Measurements from ENCODE around the gene PDE9A. TPM values are rescaled to one million over a fixed set of nuclear protein-coding genes. Genes with fewer than 3 reads are reported as not detected.

The PDE9A gene
- total RNA-seq, 1 experiment from 2014 or later: 14.9 TPM

DNA sequence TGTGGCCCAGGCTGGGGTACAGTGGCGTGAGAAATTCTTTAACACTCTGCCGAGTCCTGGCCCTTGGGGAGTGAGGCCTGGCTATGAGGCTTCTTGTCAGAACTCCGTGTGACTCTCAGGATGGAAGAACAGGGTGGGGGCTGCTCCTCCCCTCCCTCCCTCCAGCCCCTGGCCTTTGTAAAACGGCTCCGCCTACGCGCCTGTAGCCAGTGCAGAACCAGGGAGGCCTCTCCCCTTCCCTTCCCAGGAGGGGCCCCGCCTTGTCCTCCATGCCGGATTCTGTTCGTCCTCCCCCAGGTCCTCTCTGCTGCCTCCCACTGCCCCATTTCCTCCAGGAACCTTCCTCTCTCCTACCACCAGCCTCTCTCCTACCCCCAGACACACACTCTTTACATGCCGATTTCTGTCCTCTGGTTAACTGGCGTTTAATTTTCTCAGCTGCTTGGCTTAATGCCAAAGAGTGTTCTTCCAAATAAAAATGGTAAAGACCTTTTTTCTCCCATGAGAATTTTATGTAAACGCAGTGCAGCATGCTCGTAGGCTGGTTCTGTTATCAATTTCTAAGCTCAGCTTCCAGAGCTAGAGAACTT lies 21.0 kb downstream of the PDE9A start:
- H3K9me3 ChIP-seq (replicated peaks): no peaks in the 10 kb centered on the region
- H3K27me3 ChIP-seq: no peaks in the 10 kb centered on the region
- H3K4me3 ChIP-seq: peak overlapping the region; percentile 38
- DNase-seq: peak; percentile 91 to 92
- H3K4me1 ChIP-seq: peaks cover 65% of the 10 kb centered on the region
- peak overlapping the region; percentile 97 for H3K27ac ChIP-seq
- no peaks in the 10 kb centered on the region for H3K36me3 ChIP-seq

- peaks cover 64% of the 10 kb centered on the region for H3K4me1 ChIP-seq
- H3K27ac ChIP-seq: no peak overlapping the region
- no peak overlapping the region for H3K4me3 ChIP-seq
- H3K27me3 ChIP-seq: no peaks in the 10 kb centered on the region
- no peak for DNase-seq
- no peaks in the 10 kb centered on the region for H3K9me3 ChIP-seq (replicated peaks)
- H3K36me3 ChIP-seq: no peaks in the 10 kb centered on the region
Measured at GRCh38 chr21:42675403-42675802, 22.0 kb downstream of the PDE9A start.

DNA sequence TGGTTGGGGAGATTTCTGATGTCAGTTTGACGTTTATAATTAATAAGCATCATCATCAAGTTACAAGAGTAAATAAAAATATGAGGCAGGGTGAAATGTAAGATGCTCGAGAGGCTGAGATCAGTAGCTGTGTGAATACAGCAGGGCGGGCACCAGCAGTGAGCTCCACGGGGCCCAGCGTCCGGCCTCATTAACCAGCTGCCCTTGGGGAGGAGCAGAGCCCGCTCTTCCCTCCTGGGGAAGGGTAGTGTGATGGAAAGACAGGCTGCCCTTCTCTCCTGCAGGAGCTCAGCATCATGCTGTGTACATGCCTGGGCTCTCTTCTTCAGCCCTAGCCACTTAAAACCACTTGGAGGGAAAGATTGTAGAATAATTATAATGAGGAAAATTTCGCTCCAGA lies 23.4 kb downstream of the PDE9A start:
- Histone ChIP-seq H3K27me3 (no peaks in the 10 kb centered on the region), H3K4me1 (peaks cover 50% of the 10 kb centered on the region), H3K36me3 (no peaks in the 10 kb centered on the region; the same call in 1 of the 2 replicates), H3K9me3 (replicated peaks) (no peaks in the 10 kb centered on the region), H3K27ac (no peak overlapping the region), H3K4me3 (no peak overlapping the region)
- DNase-seq: no peak

- peak overlapping the region; percentile 73 for H3K27ac ChIP-seq
- no peak overlapping the region for H3K4me3 ChIP-seq
- H3K4me1 ChIP-seq: peaks cover 41% of the 10 kb centered on the region
- H3K9me3 ChIP-seq (replicated peaks): no peaks in the 10 kb centered on the region
- DNase-seq: peak; percentile 94 to 98
- no peaks in the 10 kb centered on the region; the same call in 1 of the 2 replicates for H3K36me3 ChIP-seq
- H3K27me3 ChIP-seq: no peaks in the 10 kb centered on the region
Measured at GRCh38 chr21:42677339-42678321, 24.2 kb downstream of the PDE9A start.

DNA sequence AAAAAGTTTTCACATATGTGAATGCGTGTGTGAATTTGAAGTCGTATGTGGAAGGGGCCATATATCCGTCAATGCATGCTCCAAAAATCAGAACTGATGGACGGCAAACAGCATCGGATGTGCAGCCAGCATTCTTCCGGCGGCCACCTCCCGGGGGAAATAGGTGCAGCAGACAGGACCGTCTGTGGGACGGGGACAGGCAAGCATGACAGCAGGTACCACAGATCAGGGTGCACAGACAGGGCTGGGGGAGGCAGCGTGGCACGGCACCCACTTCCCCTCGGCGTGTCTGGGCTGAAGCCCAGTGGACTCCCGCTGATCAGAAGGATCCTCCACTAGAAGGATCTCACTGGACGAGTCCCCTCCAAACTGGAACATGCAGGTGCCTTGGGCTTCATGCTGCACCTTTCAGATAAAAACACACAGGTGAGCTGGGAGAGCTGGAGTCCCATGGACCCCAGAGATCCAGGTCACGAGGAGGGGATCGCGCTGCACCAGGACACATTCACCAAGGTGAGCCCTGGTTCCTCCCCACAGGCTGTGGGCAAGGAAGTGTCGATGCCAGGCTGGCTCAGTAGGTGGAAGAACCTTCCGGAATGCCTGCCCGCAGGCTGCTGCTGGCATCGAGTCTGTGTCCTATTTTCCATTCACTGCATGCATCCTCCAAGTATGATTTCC lies 25.3 kb downstream of the PDE9A start:
- DNase-seq: no peak
- Histone ChIP-seq H3K27ac (peak overlapping the region; percentile 73), H3K4me1 (peaks cover 32% of the 10 kb centered on the region), H3K4me3 (no peak overlapping the region), H3K9me3 (replicated peaks) (no peaks in the 10 kb centered on the region), H3K36me3 (no peaks in the 10 kb centered on the region; the same call in 1 of the 2 replicates), H3K27me3 (no peaks in the 10 kb centered on the region)

DNA sequence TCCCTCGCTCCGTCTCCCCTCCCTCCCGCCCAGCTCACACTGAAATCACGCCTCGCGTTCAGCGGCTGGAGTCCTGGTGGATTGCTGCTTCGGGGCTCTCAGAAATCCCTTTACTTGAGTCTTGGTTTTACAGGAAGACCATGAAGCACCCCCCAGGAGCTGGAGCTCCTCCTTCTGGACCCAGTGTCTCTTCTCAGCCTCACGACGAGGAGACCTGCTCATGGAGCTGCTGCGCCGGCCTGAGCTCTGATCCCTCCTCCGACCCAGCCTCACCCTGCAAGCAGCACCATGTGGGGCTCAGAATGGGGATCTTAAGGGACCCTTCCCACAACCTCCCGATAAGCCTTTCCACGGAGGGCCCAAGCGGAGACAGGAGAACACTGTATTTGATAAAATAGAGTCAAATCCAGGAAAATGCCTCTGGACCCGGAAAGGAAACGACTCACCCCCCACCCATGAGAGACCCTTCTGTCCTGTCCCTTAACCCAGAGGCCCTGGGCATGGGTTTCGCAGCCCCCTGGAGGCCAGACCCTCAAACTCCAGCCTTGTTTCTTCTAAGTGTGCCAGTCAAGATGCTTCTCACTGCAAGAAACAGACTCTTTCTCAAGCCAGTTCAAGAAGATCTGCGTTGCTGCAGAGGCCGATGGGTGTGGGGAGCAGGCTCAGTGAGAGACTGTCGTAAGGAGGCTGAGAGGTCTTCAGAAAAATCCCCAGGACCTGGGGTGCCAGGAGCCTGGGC lies 26.1 kb downstream of the PDE9A start:
- no peaks in the 10 kb centered on the region for H3K27me3 ChIP-seq
- no peaks in the 10 kb centered on the region for H3K9me3 ChIP-seq (replicated peaks)
- H3K27ac ChIP-seq: no peak overlapping the region
- H3K36me3 ChIP-seq: no peaks in the 10 kb centered on the region; the same call in 1 of the 2 replicates
- no peak overlapping the region for H3K4me3 ChIP-seq
- DNase-seq: no peak
- H3K4me1 ChIP-seq: peaks cover 25% of the 10 kb centered on the region

DNA sequence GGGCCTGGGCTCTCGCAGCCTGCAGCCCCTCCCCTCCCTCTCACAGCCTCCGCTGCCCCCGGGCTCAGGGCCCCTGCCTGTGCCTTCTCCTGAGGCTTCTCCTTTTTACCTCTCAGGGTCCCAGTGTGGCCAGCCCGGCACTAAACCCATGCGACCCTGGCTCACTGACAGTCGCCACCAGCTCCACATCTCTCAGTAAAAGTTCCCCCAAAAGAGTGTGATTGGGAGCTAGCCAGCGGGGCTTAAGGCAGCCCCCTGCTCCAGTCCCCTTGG lies 26.6 kb downstream of the PDE9A start:
- H3K36me3 ChIP-seq: no peaks in the 10 kb centered on the region; the same call in 1 of the 2 replicates
- no peaks in the 10 kb centered on the region for H3K27me3 ChIP-seq
- H3K9me3 ChIP-seq (replicated peaks): no peaks in the 10 kb centered on the region
- H3K4me1 ChIP-seq: peaks cover 20% of the 10 kb centered on the region
- no peak for DNase-seq
- no peak overlapping the region for H3K4me3 ChIP-seq
- no peak overlapping the region for H3K27ac ChIP-seq

DNA sequence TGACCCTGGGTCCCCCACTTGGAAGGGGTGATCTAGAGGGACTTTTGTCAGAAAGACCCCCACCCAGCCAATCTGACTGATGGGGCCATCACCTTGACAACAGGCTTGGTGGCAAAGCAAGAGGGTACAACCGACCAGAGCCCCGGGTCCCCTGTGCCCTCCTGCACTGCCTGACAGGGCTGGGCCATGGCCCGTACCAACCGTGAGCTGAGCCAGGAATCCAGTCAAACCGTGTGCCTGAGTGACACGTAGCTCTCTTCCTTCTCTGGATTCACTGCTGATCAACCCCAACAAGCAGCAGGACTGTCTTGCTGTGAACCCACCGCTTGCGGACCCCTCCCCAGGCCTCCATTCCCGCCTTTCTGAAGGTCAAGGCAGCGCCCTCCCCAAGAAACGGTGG lies 27.0 kb downstream of the PDE9A start:
- DNase-seq: no peak
- peaks cover 17% of the 10 kb centered on the region for H3K4me1 ChIP-seq
- H3K27ac ChIP-seq: no peak overlapping the region
- no peaks in the 10 kb centered on the region for H3K9me3 ChIP-seq (replicated peaks)
- H3K36me3 ChIP-seq: no peaks in the 10 kb centered on the region; the same call in 1 of the 2 replicates
- H3K4me3 ChIP-seq: no peak overlapping the region
- no peaks in the 10 kb centered on the region for H3K27me3 ChIP-seq

- no peaks in the 10 kb centered on the region; the same call in 1 of the 2 replicates for H3K36me3 ChIP-seq
Measured at GRCh38 chr21:42681296-42682206, 28.1 kb downstream of the PDE9A start.

DNA sequence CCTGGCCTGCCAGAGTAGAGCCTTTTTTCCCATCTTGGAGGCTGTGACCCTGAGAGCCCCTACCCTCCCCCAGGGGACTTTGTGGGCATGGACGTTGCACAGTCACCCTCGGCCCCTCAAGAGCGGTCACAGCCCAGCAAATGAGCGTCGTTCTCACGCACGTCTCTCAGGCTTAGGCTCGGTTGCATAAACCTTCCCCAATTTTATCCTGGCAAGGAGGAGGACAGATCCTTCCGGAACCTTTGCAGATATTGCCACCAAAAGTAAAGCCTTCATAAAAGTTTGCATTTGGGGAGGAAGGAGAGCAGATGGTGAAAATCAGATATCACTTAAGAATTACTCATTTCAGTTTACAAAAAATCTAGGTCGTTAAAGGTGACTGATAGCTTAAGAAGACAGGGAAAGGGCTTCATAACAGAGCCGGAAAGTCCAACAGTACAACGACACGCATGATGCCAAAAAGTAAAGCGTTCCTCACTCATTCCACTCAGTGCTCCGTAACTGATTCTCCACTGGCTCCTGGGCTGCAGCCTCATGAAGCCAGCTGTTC lies 29.3 kb downstream of the PDE9A start:
- Histone ChIP-seq H3K36me3 (no peaks in the 10 kb centered on the region; the same call in 1 of the 2 replicates), H3K27ac (no peak overlapping the region), H3K9me3 (replicated peaks) (no peaks in the 10 kb centered on the region), H3K4me3 (no peak overlapping the region), H3K4me1 (peaks cover 9% of the 10 kb centered on the region), H3K27me3 (no peaks in the 10 kb centered on the region)
- no peak for DNase-seq

More at GRCh38 chr21:42681296-42682206, 28.1 kb downstream of the PDE9A start:
- Histone ChIP-seq H3K4me3 (no peak overlapping the region), H3K27ac (no peak overlapping the region), H3K9me3 (replicated peaks) (no peaks in the 10 kb centered on the region), H3K4me1 (peaks cover 17% of the 10 kb centered on the region), H3K27me3 (no peaks in the 10 kb centered on the region)
- DNase-seq: no peak

DNA sequence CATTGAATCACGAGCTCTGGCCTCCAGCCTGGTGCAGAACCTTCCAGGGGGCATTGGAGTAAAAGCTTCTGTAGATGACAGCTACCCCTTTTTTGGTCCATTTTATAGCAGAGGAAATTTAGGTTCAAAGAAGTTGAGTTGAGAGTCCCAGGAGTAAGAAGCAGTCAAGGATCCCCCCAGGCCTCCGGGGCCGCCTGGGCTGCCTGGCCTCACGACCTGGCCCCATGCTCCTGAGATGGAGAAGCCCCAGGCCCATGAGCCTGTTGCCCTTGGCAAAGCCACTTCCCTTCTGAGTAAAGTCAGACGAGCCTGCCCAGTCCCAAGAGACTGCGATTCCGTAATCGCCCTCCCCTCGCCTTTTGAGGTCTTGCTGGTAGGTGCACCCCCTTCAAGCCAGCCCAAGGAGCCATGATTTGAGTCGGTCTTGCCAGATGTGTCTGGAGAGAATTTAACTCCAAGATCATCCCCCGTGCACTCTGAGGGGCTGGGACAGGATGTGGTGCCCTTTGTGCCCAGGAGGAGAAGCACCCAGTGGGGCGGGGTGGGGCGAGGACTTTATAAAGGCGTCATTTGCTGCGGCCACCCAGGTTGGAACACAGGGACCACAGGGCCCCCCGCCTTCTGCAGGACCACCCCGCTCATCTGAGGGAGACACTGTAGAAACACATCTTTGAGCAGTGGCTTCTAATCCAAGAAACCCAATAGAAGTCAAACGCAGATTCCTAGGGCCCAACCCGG lies 30.1 kb downstream of the PDE9A start:
- Histone ChIP-seq H3K27me3 (no peaks in the 10 kb centered on the region), H3K4me1 (peaks cover 4% of the 10 kb centered on the region; the same call in 1 of the 2 replicates), H3K9me3 (replicated peaks) (no peaks in the 10 kb centered on the region), H3K4me3 (no peak overlapping the region), H3K36me3 (no peaks in the 10 kb centered on the region; the same call in 1 of the 2 replicates), H3K27ac (no peak overlapping the region)
- DNase-seq: no peak

DNA sequence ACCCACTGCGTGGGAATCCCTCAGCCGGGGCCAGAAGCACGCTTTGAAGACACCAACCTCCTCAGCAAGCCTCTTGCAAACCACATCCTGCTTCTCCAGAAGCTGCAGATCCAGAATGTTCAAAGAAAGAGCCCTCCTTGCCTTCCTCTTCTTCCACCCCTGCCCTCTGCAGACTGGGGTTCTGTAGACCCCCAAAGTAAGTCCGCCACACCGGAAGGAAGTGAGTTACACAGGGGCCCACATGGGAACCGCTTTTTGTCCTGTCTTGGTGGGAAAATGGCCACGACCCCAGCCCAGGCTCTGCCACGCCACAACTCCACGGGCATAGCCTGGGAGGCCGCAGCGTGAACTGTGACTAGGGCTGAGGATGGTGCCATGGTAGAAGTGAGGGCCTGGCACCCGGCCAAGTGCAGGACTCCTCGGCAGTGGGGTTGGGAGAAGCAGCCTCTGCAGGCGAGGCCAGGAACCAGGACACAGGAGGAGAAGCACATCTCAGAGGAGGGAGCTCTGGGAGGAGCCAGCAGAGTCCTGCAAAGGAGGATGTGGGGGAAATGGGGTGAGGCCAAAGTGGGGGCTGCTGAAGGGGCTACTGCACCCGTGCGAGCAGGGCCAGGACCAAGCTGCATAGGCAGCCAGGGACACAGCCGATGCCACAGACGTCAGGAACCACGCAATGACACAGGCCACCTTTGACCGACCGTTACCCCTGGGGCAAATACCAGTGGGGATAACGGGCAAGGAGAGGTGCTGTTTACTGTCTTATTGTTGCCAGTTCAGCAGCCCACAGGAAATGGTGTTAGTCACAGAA lies 30.9 kb downstream of the PDE9A start:
- no peak for DNase-seq
- H3K9me3 ChIP-seq (replicated peaks): no peaks in the 10 kb centered on the region
- no peaks in the 10 kb centered on the region for H3K27me3 ChIP-seq
- no peak overlapping the region for H3K4me3 ChIP-seq
- H3K36me3 ChIP-seq: no peaks in the 10 kb centered on the region; the same call in 1 of the 2 replicates
- no peak overlapping the region for H3K27ac ChIP-seq
- no peaks in the 10 kb centered on the region for H3K4me1 ChIP-seq
